ENCODE measurements around the gene THAP4.
"Not testable (repeated sequence)": the region's sequence is repeated elsewhere in the genome, so short reads cannot be mapped to it uniquely, and the experiment has no call there.

Gene THAP4

DNA sequence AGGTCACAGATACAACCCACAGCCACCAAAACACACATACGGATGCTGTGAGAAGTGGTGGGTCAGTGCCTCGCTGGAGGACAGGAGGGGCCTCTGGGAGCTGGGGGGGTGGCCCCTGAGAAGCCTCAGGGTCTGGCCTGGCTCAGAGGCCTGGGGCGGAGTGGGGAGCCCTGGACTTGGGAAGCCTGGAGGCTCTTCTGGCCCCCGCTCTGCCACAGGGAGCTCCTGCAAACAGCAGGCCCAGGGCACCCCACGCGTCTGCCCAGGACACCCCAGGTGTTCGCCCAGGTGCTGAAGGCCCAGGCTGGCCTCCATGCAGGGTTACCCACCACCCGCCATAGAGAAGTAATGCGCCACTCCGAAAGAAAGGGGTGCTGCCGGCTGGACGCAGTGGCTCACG, 25.9 kb downstream of the THAP4 start:
- no peak for DNase-seq

DNA sequence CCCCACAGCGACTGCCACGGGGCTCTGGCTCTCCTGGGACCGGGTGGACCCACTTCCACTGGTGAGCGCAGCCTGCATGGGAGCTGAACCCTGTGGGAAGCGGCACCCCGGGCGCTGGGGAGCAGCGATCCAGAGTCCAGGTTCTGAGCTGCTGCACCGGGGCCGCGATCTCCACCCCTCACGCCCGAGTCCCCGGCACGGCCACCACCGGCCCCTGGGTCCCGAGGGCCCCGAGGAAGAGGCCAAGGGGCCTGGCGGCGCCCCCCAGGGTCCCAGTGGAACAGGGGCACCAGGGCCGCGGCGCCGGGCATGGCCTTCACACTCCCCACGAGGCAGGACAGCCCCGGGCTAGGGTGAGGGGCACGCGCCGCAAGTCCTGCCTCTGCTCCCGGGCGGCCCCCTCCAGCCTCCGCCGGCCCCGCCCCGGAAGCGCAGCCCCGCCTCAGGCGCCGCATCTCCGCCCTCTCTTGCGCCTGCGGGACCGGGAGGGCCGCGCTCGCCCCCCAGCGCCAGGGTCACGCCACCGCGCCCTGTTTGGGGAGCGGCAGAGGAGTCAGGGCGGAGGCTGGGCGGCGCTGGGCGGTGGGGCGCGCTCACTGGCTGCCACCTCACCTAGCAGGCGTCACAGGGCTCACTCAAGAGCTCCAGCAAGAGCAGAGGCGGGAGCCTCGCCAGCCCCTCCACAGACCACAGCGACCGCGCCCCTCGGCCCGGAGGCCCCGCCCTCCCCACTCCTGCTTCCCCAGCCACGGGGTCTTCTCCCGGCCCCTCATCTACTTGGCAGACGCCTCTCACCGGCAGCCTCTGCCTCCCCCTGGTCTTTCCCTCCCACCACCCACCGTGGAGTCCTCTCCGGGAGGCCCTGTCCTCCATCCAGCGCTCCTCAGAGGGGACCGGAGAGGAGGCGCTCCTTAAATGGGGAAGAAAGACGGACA, 26.8 kb downstream of the THAP4 start:
- DNase-seq: peak; percentile 91 to 92

DNA sequence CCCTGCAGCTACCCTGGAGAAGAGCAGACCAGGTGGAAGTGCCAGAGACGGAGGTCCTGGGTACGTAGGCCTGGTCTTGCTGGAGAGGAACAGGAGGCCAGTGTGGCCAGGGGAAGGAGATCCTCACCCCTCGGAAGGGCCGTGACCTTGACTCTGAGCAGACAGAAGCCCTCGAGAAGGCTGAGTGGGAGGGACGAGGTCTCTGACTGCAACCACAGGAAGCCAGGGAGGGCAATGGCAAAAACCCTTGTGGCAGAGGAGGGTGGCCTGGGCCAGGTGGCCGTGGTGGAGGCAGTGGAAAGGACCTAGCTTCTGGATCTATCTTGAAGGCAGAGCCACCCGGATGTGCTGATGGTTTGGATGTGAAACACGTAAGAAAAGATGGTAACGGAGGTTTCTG, 28.1 kb downstream of the THAP4 start:
- DNase-seq: no peak

DNA sequence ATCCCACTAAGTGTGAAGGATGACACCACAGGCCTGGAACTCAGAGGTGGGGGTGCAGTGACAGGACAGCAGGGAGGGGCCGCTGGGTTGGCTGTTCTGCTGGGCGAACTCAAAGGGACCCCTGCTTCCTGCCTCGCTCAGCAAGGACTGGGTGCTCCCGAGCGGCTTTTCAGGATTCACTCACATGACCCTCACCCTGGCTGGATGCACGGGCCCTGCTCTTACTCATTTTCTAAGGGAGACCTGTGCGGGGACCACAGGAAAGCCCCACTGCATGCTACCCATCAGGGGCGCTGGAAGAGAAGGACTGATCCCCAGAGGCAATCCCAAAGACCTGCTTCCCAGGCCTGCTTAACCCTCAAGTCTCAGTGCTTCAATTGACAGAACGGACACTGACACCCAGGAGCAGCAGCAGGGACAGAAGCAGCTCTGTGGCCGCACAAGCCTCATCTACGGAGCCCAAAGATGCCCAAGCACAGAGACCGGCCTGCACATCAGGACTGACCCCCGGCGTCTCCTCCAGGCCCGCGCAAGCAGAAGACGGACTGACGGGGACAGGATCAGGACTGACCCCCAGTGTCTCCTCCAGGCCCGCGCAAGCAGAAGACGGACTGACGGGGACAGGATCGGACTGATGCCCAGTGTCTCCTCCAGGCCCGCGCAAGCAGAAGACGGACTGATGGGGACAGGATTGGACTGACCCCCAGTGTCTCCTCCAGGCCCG, 29.6 kb downstream of the THAP4 start:
- no peak for DNase-seq

DNA sequence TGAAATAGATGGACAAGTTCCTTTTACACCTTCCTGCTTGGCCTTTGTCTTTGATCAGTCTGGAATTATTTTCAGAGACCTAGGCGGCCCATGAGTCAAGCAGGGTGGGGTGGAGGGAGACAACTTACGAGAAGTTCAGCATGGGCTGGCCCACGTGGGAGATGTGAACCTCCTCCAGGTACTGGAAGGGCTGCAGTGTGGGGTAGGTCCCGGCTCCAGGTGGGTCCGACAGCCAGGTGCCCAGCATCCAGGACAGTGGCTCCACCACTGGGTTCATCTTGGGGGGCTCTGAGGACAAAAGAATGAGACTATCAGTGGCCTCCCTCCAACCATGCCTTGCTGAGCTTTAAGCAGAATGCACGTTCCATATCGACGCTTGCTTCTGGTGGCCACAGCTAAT, 30.8 kb downstream of the THAP4 start:
- DNase-seq: no peak

DNA sequence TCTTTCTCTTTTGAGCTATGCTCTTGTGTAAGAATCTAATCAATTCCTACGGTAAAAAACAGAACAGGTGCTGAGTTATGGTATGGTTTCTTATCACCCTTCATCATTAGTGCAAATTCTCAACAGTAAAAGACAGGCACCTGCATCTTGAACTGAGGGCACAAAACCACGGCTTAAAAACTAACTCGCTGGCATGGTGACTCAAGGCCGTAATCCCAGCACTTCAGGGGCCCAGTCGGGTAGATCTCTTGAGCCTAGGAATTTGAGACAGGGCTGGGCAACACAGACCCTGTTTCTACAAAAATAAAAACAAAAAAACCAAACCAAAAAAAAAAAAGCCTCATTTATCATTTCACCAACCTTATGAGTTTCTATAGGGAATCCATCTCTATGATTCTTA, 33.3 kb downstream of the THAP4 start:
- DNase-seq: no peak

DNA sequence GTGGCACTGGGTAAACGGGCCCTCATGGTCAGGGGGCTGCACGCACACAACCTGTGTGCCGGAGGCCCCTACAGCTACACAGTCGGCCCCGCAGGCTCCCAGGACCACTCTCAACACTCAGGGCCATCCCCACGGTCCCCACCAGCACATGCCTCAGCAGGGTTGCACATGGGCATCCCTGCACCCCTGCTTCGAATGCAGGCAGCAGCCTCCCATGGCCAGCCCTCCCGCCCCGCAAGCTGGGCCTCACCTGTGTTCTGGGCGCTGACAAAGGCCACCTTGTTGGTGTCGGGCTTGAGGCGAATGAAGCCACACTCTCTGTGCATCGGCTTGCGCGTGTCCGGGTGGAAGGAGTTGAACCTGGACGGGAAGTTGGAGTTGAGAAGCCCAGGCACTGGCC, 34.2 kb downstream of the THAP4 start:
- DNase-seq: no peak

DNA sequence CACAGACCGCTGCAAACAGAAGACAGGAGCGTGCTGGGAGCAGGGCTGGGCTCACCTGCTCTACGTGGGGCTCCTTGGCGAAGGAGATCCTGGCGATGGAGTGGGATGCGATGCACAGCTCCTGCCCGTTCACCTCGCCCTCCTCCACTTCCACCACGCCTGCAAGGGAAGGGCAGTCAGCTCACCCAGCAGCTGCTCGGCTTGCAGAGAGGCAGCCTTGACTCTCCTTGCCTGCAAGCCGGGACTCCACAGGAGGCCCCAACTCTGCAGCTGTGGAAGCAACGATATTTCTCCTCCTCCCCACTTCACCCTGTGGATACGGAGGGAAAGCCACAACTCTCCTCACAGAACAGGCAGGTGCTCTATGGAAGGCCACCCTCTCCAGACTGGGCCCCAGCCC, 35.1 kb downstream of the THAP4 start:
- no peak for DNase-seq

DNA sequence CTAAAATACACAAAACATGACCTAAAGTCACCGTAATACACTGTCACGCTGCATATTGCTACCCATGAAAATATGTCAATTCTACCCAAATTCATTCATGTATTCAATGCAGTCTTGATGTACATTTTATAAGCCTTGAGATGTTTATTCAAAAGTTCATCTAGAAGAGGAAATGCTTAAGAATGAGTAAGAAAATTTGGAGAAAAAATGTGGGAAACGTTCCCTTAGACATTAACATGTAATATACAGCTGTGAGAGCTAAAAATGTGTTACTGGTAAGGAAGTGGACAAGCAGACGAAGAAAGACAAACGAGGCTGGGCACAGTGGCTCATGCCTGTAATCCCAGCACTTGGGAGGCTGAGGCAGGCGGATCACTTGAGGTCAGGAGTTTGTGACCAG, 37.3 kb downstream of the THAP4 start:
- no peak for DNase-seq

DNA sequence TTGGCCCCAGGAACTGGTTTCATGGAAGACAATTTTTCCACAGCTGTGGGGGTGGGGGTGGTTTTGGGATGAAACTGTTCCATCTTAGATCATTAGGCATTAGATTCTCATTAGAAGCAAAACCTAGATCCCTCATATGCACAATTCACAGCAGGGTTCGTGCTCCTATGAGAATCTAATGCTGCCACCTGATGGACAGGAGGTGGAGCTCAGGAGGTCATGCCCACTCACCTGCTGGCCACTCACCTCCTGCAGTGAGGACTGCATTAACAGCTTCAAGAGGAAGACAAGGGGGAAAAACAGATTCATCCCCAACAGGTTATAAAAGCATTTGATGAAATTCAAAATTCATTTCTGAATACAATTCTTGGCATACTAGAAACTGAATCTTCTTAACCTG, 38.5 kb downstream of the THAP4 start:
- DNase-seq: peak in 1 of 2 donors; percentile 15

DNA sequence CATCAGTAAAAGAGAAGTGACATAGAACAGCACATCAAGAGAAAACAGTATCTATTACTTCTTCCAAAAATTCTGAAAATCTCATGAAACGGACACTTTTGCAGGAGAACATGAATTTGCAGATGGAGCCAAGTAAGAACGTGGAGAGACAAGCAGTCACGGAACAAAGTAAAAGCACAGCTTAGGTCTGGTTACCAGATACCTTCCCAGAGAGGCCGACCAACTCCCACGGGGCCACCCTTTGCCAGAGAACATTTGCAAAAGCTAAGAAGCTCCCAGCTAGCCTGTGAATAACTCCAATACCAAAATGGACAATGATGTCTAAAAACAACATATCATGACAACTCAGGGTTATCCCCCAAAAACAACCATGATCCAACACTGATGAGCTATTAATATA, 38.9 kb downstream of the THAP4 start:
- DNase-seq: no peak

DNA sequence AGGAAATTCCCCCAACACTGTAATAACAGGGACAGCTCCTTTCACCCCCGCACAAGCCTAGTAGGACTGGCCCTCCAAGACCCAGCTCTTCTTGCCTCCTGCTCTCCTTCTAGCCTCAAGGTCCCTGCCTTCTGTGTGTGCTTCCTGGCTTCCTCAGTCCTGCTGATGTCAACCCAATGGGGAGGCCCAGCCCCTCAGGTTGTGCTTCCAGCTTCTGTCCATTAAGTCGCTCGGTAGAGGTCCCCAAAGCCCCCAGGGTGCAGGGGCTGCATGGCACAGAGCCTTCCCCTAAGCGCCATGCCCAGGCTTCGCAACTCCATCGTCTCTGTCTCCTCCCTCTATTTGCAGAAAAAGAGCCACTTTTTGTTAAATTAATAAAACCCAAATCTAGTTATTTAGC, 39.4 kb downstream of the THAP4 start:
- no peak for DNase-seq

DNA sequence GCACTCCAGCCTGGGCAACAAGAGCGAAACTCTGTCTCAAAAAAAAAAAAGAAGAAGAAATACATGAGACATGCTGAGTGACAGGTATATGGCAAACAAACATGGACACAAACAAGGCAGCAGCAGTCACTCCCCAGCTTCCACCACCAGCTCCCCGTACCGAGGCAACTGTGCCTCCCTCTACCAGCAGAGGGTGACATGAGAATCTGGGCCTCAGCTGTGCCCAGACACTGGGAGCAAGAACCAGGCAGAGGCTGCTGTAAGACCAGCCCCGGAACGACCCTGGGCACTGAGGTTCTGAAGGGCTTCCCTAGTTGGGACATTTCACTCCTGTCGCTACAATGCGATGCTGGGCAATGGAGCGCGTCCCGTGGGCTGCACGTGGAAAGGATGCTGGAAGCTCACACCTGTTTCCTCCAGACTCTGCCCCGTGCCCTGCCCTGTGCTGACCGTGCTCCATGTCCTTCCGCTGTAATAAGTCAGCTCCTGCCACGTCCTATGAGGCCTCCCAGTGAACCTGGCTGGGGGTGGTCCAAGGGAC, 41.3 kb downstream of the THAP4 start:
- no peak for DNase-seq

DNA sequence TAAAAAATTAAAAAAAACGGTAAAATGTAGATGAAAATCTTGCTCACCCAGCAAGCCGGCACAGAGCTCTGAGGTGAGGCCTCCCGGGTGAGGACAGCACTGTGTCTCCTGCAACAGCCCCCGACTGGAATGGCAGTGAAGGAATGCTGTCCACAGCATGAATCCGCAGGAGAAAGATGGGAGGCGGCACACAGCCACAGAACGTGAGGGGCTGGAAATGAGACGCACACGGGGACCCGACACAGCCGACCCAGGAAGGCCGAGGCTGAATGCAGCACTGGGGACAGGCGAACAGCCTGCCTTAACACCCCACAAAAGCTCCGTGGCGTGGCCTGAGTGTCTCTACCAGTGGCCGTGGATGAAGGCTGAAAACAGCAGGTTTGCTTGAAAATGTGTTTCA, 43.7 kb downstream of the THAP4 start:
- no peak for DNase-seq

DNA sequence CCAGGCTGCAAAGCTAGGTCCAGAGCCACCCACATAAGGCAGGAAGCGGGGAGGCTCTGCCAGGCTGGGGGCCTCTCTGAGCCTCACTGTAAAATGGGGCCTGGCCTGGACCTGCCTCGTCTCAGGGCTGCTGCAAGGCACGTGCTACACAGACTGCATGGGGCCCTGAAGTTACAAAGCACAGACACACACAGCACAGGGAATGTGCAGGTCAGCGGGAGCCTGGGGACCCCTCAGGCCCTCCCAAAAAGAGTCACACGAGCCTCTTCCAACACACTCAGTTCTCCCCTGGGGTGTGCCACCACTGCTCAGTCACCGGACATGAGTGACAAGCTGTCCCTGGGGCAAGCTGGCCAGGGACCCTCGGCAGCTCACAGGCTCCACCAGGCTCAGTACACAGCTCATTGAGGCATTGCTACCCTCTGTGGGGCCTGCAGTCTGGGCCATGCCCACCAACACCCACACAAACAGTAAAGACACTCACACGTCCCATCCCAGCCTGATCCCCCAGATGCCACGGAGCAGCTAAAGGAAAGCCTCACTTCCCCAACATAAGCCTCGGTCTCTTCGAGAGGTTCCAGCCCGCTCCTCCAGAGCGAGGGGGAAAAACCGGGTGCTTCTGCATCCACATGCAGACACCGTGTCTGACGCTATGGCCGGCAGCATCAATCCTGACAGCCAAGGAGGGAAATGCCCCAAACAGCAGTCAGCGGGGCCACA, 44.7 kb downstream of the THAP4 start:
- no peak for DNase-seq

DNA sequence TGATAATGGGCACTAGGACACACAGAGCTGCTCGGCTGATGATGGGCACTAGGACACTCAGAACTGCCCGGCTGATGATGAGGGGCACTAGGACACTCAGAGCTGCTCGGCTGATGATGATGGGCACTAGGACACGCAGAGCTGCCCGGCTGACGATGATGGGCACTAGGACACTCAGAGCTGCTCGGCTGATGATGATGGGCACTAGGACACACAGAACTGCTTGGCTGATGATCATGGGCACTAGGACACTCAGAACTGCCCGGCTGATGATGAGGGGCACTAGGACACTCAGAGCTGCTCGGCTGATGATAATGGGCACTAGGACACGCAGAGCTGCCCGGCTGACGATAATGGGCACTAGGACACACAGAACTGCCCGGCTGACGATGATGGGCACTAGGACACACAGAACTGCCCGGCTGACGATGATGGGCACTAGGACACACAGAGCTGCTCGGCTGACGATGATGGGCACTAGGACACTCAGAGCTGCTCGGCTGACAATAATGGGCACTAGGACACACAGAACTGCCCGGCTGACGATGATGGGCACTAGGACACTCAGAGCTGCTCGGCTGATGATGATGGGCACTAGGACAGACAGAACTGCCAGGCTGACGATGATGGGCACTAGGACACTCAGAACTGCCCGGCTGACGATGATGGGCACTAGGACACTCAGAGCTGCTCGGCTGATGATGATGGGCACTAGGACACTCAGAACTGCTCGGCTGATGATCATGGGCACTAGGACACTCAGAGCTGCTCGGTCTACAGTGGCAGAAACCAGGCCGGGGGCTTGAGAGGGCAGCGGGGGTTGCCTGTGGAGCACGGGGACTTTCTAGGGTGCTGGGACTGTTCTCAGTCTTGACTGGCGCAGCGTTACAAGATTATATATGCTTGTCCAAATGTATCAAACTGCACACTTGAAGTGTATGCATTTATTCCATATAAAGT, 46.2 kb downstream of the THAP4 start:
- not testable (repeated sequence) for DNase-seq

DNA sequence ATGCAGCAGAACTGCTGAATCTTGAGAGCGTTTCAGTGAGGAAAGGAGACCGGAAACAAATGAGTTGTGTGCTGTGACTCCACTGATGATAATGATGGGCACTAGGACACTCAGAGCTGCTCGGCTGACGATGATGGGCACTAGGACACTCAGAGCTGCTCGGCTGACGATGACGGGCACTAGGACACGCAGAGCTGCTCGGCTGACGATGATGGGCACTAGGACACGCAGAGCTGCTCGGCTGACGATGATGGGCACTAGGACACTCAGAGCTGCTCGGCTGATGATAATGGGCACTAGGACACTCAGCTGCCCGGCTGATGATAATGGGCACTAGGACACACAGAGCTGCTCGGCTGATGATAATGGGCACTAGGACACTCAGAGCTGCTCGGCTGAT, 47.1 kb downstream of the THAP4 start:
- not testable (repeated sequence) for DNase-seq

DNA sequence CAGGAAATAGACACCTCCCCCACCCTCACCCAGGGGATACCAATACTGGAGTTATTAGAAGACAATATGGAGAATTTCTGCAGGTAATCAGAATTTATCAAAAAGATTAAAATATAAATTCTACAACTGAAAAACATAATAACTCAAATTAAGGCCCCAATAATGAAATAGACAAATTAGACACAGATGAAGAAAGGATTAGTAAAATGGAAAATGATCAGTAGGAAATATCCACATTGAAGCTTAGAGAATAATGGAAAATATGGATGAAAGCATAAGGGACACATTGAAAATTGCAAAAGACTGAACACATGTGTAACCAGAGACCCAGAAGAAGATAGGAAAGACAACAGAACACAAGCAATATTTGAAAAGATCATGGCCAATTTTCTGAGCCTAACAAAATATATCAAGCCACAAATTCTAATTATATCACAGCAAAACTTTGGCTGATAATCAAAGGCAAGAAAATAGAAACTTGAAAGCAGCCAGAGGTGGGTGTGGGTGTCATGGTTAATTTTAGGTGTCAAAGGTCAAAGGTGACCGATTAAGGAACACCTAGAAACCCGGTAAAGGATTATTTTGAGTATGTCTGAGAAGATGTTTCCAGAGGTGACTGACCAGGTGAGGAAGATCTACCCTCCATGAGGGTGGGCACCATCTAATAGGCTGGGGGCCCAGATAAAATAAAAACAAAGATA, 50.2 kb downstream of the THAP4 start:
- no peak for DNase-seq

DNA sequence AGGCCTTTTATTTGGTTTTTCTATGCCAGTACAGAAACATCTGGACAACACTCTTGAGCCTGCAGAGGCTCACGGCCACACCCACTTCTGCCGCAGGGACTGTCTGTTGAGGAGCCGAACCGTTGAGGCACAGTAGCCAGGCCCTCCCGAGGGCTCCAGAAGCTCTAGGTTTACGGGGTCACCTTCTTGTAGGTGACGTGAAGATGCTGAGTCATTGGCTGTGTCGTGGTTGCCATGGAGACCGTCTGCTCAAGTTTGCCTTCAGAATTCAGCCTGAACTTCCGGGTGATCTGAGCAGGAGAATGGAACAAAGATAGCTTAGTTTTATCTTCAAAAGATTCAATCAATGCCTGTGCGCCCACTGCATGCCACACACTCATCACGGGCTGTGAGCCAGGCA, 52.5 kb downstream of the THAP4 start:
- no peak for DNase-seq

DNA sequence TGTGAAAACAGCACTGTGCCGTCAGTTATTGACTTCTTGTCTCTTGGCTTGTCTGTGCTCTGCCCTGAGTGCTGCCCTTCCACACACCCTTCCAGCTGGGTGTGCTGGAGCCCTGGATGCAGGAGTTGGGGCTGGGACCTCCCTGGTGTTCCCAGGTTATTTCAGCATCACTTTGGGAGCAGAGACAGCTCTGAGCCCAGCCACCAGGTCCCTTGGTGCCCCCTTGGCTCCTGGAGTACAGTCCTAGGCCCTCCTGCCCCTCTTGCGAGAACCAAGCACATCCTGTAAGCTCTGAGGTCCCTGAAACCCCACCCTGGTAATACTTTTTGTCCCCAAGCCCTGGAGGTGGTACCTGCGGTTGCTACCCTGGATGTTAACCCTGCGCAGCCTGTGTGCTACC, 54.2 kb downstream of the THAP4 start:
- no peak for DNase-seq

DNA sequence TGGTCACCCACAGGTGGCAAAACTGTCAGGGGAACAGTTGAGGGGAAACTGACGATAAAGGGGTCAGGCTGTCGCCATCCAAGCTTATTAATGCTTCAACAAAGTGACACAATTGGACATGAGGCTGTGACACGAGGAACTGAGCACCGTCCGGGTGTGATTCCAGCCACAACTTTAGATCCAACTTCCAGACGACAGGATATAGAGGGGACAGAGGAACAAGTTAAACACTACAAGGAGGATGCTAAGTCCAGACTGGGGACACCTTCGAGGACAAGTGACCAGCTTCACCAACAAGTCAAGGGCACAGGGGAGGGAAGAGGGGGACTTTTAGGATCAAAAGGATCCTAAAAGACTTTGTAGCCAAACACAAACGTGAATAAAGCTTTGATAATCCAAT, 54.6 kb downstream of the THAP4 start:
- no peak for DNase-seq

DNA sequence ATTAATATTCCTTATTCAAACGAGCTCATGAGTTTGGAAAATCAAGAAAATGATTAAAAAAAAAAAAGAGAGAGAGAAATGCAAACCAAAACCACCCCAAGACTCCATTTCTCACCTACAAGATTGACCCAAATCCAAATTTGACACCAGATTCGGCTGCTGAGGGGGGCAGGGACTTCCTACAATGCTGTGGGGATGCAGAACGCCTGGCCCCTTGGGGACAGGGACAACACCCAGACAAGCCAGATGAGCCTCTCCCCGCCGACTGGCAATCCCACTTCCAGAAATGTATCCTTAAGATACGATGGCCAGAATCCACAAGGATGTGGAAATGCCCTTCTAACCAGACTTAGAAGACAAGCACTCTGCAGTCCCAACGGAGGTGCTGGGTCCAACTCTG, 57.7 kb downstream of the THAP4 start:
- no peak for DNase-seq
